Small intestine (tissue), 7 donors: ENCODE results near the gene BEND5. TPM values are rescaled to one million over a fixed set of nuclear protein-coding genes. Genes with fewer than 3 reads are reported as not detected.

Source experiments
- DNase-seq, 2 donors: peaks; one replicate each; pipeline versions ENCODE4 v3.0.0 to v3.0.0-alpha.2; 2013
- FAIRE-seq: peaks from 2 replicates; lab custom pipeline; 2012; peaks lifted over from hg19 to GRCh38; lab: Jason Lieb, UNC
- H3K27ac ChIP-seq, 3 donors: one replicate each; pipeline ENCODE4 v1.5.1; 2013; ENCODE audit warnings: low read length in 2 of 3, mild to moderate bottlenecking in 2 of 3, control low read depth in 1 of 3, inconsistent platforms in 1 of 3, low read depth in 1 of 3, moderate library complexity in 1 of 3
- H3K27me3 ChIP-seq, 3 donors: one replicate each; pipeline ENCODE4 v1.6.1; 2013; ENCODE audit warnings: low read length in 3 of 3, inconsistent platforms in 1 of 3; ENCODE audit not compliant: control insufficient read depth in 3 of 3, insufficient read depth in 3 of 3
- H3K36me3 ChIP-seq, 3 donors: one replicate each; pipeline ENCODE4 v1.6.1; 2013; ENCODE audit warnings: low read length in 3 of 3, inconsistent platforms in 1 of 3, low read depth in 1 of 3, mild to moderate bottlenecking in 1 of 3, moderate library complexity in 1 of 3; ENCODE audit not compliant: control insufficient read depth in 3 of 3, insufficient read depth in 2 of 3
- H3K4me1 ChIP-seq, 3 donors: one replicate each; pipeline ENCODE4 v1.6.1; 2013; ENCODE audit warnings: low read length in 2 of 3, inconsistent platforms in 1 of 3, low read depth in 1 of 3, mild to moderate bottlenecking in 1 of 3, moderate library complexity in 1 of 3; ENCODE audit not compliant: control insufficient read depth in 3 of 3, insufficient read depth in 2 of 3
- H3K4me3 ChIP-seq, 3 donors: one replicate each; pipeline ENCODE4 v1.5.1; 2013; ENCODE audit warnings: low read length in 3 of 3, control low read depth in 1 of 3, inconsistent platforms in 1 of 3, low read depth in 1 of 3, mild to moderate bottlenecking in 1 of 3, moderate library complexity in 1 of 3
- H3K9me3 ChIP-seq, 2 donors: one replicate each; pipeline ENCODE4 v1.6.1; 2013; ENCODE audit warnings: low read depth in 1 of 2, low read length in 1 of 2; ENCODE audit not compliant: control insufficient read depth in 2 of 2, insufficient read depth in 1 of 2
- WGBS, 3 donors: extraction: QIAGEN DNeasy Blood & Tissue Kit; methylation state at CpG; one replicate each; pipeline ENCODE4 v1.1.7; 2013; 5-methylcytosine and 5-hydroxymethylcytosine counted together
- polyA plus RNA-seq, 4 donors: library from polyadenylated mRNA; stranded (reverse) in 3 of 4; unstranded in 1 of 4; fragments of 200-250 nt in 3 of 4; fragments of 120-200 nt in 1 of 4; gene quantifications; one replicate each; pipeline versions ENCODE4 v1.2.1 to v1.2.3, GENCODE V29; 2013
- donor health status: healthy with polysubstance abuse.
- donor health status: control.
- donor health status: control.
- donor health status: Bipolar disorder and iron deficiency.
- donor health status: healthy.

The BEND5 gene
- polyA plus RNA-seq, 4 donors: 0.45 to 4.7 (median 2.9) TPM

DNA sequence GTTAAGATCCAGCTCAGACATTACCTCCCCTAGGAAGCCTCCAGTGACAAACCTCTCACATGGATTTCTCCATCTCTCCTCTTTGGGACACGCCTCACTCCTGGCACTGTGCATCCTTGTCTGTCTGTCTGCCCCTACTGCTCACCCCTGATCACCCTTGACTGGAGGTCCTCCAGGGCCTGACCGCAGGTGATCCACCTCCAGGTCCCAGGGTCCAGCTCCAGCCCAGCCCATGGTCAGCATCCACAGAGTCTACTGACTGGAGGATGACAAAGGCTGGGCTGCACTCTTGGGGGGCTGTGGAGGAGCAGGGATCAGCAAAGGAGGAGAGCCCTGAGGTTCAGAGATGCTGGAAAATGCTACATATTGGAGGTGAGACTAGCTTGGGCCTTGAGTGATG, 65.8 kb downstream of the BEND5 start:
- Histone ChIP-seq H3K27ac (no peak overlapping the region), H3K36me3 (no peaks in the 10 kb centered on the region), H3K4me1 (no peaks in the 10 kb centered on the region), H3K9me3 (no peaks in the 10 kb centered on the region), H3K27me3 (peaks cover 0 to 2% (median 0%) of the 10 kb centered on the region in 3 donors), H3K4me3 (no peak overlapping the region)
- DNase-seq (no peak), FAIRE-seq (no peak)
- WGBS, 3 donors: 85 to 93% (median 93%) methylated on average over 2 of the region's 2 CpGs

- DNase-seq: no peak
- H3K27me3 ChIP-seq: peaks cover 0 to 2% (median 0%) of the 10 kb centered on the region in 3 donors
- FAIRE-seq: no peak
- no peaks in the 10 kb centered on the region for H3K9me3 ChIP-seq
- H3K4me3 ChIP-seq: no peak overlapping the region
- no peaks in the 10 kb centered on the region for H3K36me3 ChIP-seq
- H3K27ac ChIP-seq: no peak overlapping the region
- no peaks in the 10 kb centered on the region for H3K4me1 ChIP-seq
- whole genome bisulfite sequencing, 3 donors: 86 to 96% (median 87%) methylated on average over 2 of the region's 2 CpGs
Observed at GRCh38 chr1:48710318-48710717, 66.4 kb downstream of the BEND5 start.

DNA sequence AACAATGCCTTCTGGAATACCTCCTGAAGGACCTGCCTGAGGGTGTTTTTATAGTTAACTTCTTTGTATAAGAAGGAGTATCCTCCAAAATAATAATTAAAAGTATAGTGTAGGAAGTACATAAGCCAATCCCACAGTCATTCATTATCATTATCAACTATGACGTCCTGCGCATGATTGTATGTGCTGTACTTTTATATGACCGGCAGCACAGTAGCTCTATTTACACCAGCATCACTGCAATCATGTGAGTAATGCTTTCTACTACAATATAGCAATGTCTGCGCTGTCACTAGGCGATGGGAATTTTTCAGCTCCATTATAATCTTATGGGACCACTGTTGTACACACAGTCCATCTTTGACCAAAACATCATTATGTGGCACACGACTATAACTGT, 72.0 kb downstream of the BEND5 start:
- Histone ChIP-seq H3K4me1 (no peaks in the 10 kb centered on the region), H3K36me3 (no peaks in the 10 kb centered on the region), H3K27ac (no peak overlapping the region), H3K27me3 (peaks cover 0 to 2% (median 2%) of the 10 kb centered on the region in 3 donors), H3K4me3 (no peak overlapping the region), H3K9me3 (no peaks in the 10 kb centered on the region)
- FAIRE-seq: no peak
- 85 to 86% (median 85%) methylated on average over 6 of the region's 6 CpGs for WGBS, 3 donors
- no peak for DNase-seq

- peaks cover 0 to 2% (median 0%) of the 10 kb centered on the region in 3 donors for H3K27me3 ChIP-seq
- no peak overlapping the region for H3K27ac ChIP-seq
- H3K36me3 ChIP-seq: no peaks in the 10 kb centered on the region
- no peak for DNase-seq
- WGBS, 3 donors: 35 to 70% (median 60%) methylated on average over 2 of the region's 2 CpGs
- no peak overlapping the region for H3K4me3 ChIP-seq
- no peak for FAIRE-seq
- H3K9me3 ChIP-seq: no peaks in the 10 kb centered on the region
- H3K4me1 ChIP-seq: no peaks in the 10 kb centered on the region
Observed at GRCh38 chr1:48701445-48701844, 75.2 kb downstream of the BEND5 start.

GRCh38 chr1:48697066-48697707, 79.5 kb downstream of the BEND5 start:
- no peak overlapping the region for H3K27ac ChIP-seq
- 15 to 22% (median 17%) methylated on average over 5 of the region's 5 CpGs for WGBS, 3 donors
- H3K4me1 ChIP-seq: peaks cover 0 to 2% (median 0%) of the 10 kb centered on the region in 3 donors
- H3K4me3 ChIP-seq: no peak overlapping the region
- no peaks in the 10 kb centered on the region for H3K36me3 ChIP-seq
- H3K27me3 ChIP-seq: peaks cover 0 to 13% (median 0%) of the 10 kb centered on the region in 3 donors
- peak; percentile 62 to 65 for DNase-seq
- no peak for FAIRE-seq
- H3K9me3 ChIP-seq: no peaks in the 10 kb centered on the region

DNA sequence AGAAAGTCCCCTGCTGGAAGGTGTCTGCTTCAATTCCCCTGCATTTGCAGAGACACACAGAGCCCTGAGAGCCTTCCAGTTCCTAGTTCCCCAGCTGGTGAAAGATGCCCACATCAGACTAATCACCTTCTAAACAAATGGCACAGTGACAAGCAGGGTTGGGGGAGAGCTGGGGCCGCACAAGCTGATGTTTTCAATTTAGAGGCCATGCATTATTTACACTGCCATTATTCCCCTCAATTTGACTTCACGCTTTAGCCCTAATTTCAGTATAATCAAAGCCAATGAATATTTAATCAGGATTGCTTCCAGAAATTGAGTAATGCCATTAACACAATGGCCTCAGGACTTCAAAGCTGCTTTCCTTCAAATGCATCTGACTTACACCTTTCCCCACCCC, 81.5 kb downstream of the BEND5 start:
- no peak overlapping the region for H3K27ac ChIP-seq
- DNase-seq (no peak), FAIRE-seq (no peak)

GRCh38 chr1:48693674-48694320, 82.9 kb downstream of the BEND5 start:
- Histone ChIP-seq H3K9me3 (no peaks in the 10 kb centered on the region), H3K27ac (no peak overlapping the region), H3K4me3 (no peak overlapping the region), H3K36me3 (no peaks in the 10 kb centered on the region), H3K27me3 (peaks cover 0 to 14% (median 0%) of the 10 kb centered on the region in 3 donors), H3K4me1 (peaks cover 0 to 2% (median 0%) of the 10 kb centered on the region in 3 donors)
- DNase-seq (peak in 1 of 2 donors; percentile 59), FAIRE-seq (no peak)
- WGBS, 3 donors: 23 to 61% (median 43%) methylated on average over 12 of the region's 12 CpGs

More for the DNA sequence above, 81.5 kb downstream of the BEND5 start:
- no peaks in the 10 kb centered on the region for H3K36me3 ChIP-seq
- H3K27me3 ChIP-seq: peaks cover 0 to 14% (median 0%) of the 10 kb centered on the region in 3 donors
- no peaks in the 10 kb centered on the region for H3K9me3 ChIP-seq
- no peak overlapping the region for H3K4me3 ChIP-seq
- peaks cover 0 to 2% (median 0%) of the 10 kb centered on the region in 3 donors for H3K4me1 ChIP-seq
- WGBS, 3 donors: 66 to 86% (median 77%) methylated on average over 2 of the region's 2 CpGs

- DNase-seq: no peak
- Histone ChIP-seq H3K4me1 (peaks cover 0 to 2% (median 0%) of the 10 kb centered on the region in 3 donors), H3K4me3 (no peak overlapping the region), H3K27ac (no peak overlapping the region), H3K36me3 (no peaks in the 10 kb centered on the region), H3K27me3 (peaks cover 0 to 14% (median 0%) of the 10 kb centered on the region in 3 donors), H3K9me3 (no peaks in the 10 kb centered on the region)
- FAIRE-seq: no peak
- WGBS, 3 donors: 41 to 64% (median 62%) methylated on average over 11 of the region's 11 CpGs
Observed at GRCh38 chr1:48693180-48693579, 83.5 kb downstream of the BEND5 start.
